Measurements from ENCODE around the gene RPL15. TPM values are rescaled to one million over a fixed set of nuclear protein-coding genes. Genes with fewer than 3 reads are reported as not detected.

RPL15 gene
- total and polyA plus RNA-seq, 2 of the 13 experiments (the other 11 are each of a cell fraction or from before 2014, with no cell fraction given): 1,297 to 3,693 TPM

- TF ChIP-seq THYN1 (CRISPR knock-in tag; IDR thresholded peaks at IDR 0.05; ENCODE audit: borderline replicate concordance, low read depth) (no peak), POLR2AphosphoS5 (IDR thresholded peaks at IDR 0.05; ENCODE audit: low read depth, low read length) (no peak), SNAPC2 (CRISPR knock-in tag; IDR thresholded peaks at IDR 0.05) (no peak), EZH2 (conservative IDR thresholded peaks at IDR 0.05; ENCODE audit: low read depth, low read length) (no peak), RELA (CRISPR knock-in tag; IDR thresholded peaks at IDR 0.05) (no peak), ZBTB40 (IDR thresholded peaks at IDR 0.05) (no peak), ZBTB40 (CRISPR knock-in tag; IDR thresholded peaks at IDR 0.05) (no peak), BCL3 (CRISPR knock-in tag; IDR thresholded peaks at IDR 0.05) (peak; percentile 83; the same call in 1 of the 2 replicates), ZNF775 (CRISPR knock-in tag; IDR thresholded peaks at IDR 0.05; ENCODE audit: borderline replicate concordance) (no peak), LCORL (IDR thresholded peaks at IDR 0.05) (no peak), LCORL (CRISPR knock-in tag; IDR thresholded peaks at IDR 0.05) (no peak), ZSCAN29 (CRISPR knock-in tag; conservative IDR thresholded peaks at IDR 0.05) (no peak), ZNF629 (CRISPR knock-in tag; conservative IDR thresholded peaks at IDR 0.05) (no peak), ZNF761 (CRISPR knock-in tag; conservative IDR thresholded peaks at IDR 0.05) (no peak), ZNF572 (CRISPR knock-in tag; IDR thresholded peaks at IDR 0.05) (no peak), JUND (CRISPR knock-in tag; IDR thresholded peaks at IDR 0.05) (no peak), ZNF230 (CRISPR knock-in tag; IDR thresholded peaks at IDR 0.05) (0 out of 2 replicates have a peak, but pooled peaks have one; percentile 20), ZNF335 (CRISPR knock-in tag; IDR thresholded peaks at IDR 0.05) (no peak), TIGD3 (CRISPR knock-in tag; IDR thresholded peaks at IDR 0.05; ENCODE audit: borderline replicate concordance) (no peak), ZNF614 (CRISPR knock-in tag; IDR thresholded peaks at IDR 0.05; ENCODE audit: borderline replicate concordance) (no peak)
Observed at GRCh38 chr3:23916152-23916885, 613 bp upstream of the RPL15 start (continued).
